CD4-positive, CD25-positive, alpha-beta regulatory T cell (primary cell): ENCODE measurements around the gene EMC9. TPM values are rescaled to one million over a fixed set of nuclear protein-coding genes. Genes with fewer than 3 reads are reported as not detected.

ENCODE experiments used
- ATAC-seq, 2 donors: fragments of 150-1000 bp; cut with Tn5 transposase; one replicate each; pipeline ENCODE4 v1.10.0; 2021; ENCODE audit warnings: low read depth in 2 of 2, moderate number of reproducible peaks in 2 of 2, moderate library complexity in 1 of 2
- DNase-seq, 3 donors: peaks; one replicate each; pipeline versions ENCODE4 v3.0.0 to v3.0.0-alpha.2; 2012 to 2022; ENCODE audit warnings: mixed read lengths in 1 of 3
- H3K27ac ChIP-seq: one replicate; pipeline ENCODE4 v1.7.0; 2013; ENCODE audit warnings: mild to moderate bottlenecking, low read length; ENCODE audit not compliant: insufficient read depth, poor library complexity, severe bottlenecking
- H3K27me3 ChIP-seq: one replicate; pipeline ENCODE4 v1.7.0; 2013; ENCODE audit warnings: low read length; ENCODE audit not compliant: control insufficient read depth, insufficient read depth
- H3K36me3 ChIP-seq: one replicate; pipeline ENCODE4 v1.7.0; 2013; ENCODE audit warnings: mild to moderate bottlenecking, low read length, moderate library complexity; ENCODE audit not compliant: control insufficient read depth, insufficient read depth
- H3K4me1 ChIP-seq: 2 replicates; pipeline ENCODE4 v1.7.0; 2013; ENCODE audit warnings: mild to moderate bottlenecking, low read length; ENCODE audit not compliant: insufficient read depth, control insufficient read depth, poor library complexity, severe bottlenecking
- H3K4me3 ChIP-seq: one replicate; pipeline ENCODE4 v1.7.0; 2013; ENCODE audit warnings: low read depth, mild to moderate bottlenecking, low read length, moderate library complexity
- H3K9me3 ChIP-seq, 2 experiments: 1 replicate in 1 of 2; 2 replicates in 1 of 2; pipeline ENCODE4 v1.7.0; 2013; ENCODE audit warnings: low read length in 2 of 2, mild to moderate bottlenecking in 1 of 2, moderate library complexity in 1 of 2; ENCODE audit not compliant: control insufficient read depth in 2 of 2
- H3K27ac Mint-ChIP-seq, 3 donors: one replicate each; pipeline ENCODE4 v1.8.0; 2020 to 2022; ENCODE audit warnings: mild to moderate bottlenecking in 3 of 3, mixed read lengths in 3 of 3, moderate library complexity in 2 of 3
- H3K27me3 Mint-ChIP-seq: one replicate; pipeline ENCODE4 v1.8.0; 2022; ENCODE audit warnings: mild to moderate bottlenecking, mixed read lengths
- H3K36me3 Mint-ChIP-seq: one replicate; pipeline ENCODE4 v1.8.0; 2020; ENCODE audit warnings: mixed read lengths
- H3K4me1 Mint-ChIP-seq, 4 donors: one replicate each; pipeline ENCODE4 v1.8.0; 2020 to 2022; ENCODE audit warnings: mixed read lengths in 4 of 4, mild to moderate bottlenecking in 1 of 4
- H3K4me3 Mint-ChIP-seq, 4 donors: one replicate each; pipeline ENCODE4 v1.8.0; 2020 to 2022; ENCODE audit warnings: mild to moderate bottlenecking in 4 of 4, mixed read lengths in 4 of 4, moderate library complexity in 3 of 4
- H3K9me3 Mint-ChIP-seq, 7 donors: one replicate each; pipeline ENCODE4 v1.8.0; 2020 to 2022; ENCODE audit warnings: mixed read lengths in 7 of 7, mild to moderate bottlenecking in 3 of 7, moderate library complexity in 2 of 7
- polyA plus RNA-seq, 4 donors: library from polyadenylated mRNA; unstranded; fragments of 300-500 nt; fragmentation: Illumina TruSeq; gene quantifications; one replicate each; pipeline ENCODE4 v1.2.3, GENCODE V29; 2021
- total RNA-seq: library from RNA; stranded (reverse); gene quantifications from one replicate; pipeline ENCODE4 v1.2.3, GENCODE V29; 2022

The EMC9 gene
- total and polyA plus RNA-seq, 5 donors from 2014 or later = 10.7 to 22.5 (median 11.7) TPM

DNA sequence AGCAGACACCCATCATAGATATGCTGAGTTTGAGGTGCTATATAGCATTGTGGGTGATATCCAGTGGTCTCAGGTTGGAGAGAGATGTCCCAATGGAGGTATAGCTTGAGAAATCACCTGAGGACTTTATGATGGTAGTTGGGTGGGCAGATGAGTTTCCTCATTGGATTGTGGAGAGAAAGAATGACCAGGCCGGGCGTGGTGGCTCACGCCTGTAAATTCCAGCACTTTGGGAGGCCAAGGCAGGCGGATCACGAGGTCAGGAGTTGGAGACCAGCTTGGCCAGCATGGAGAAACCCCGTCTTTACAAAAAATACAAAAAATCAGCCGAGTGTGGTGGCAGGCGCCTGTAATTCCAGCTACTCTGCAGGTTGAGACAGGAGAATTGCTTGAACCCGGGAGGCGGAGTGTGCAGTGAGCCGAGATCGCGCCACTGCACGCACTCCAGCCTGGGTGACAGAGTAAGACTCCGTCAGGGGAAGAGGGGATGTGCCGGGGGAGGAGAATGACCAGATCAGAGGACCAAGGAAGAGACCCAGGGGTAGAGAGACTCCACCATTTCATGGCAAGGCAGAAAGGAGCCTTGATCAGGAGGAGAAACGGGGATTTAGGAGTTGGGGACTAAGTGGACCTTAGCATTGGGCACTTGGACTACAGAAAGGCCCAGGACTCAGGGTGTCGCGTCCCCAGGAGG, 48.0 kb downstream of the EMC9 start:
- H3K36me3 Mint-ChIP-seq = peaks cover 4% of the 10 kb centered on the region
- peak overlapping the region; percentile 31 for H3K4me3 ChIP-seq
- DNase-seq (no peak), ATAC-seq (no peak)
- no peaks in the 10 kb centered on the region for H3K9me3 ChIP-seq
- peaks cover 9% of the 10 kb centered on the region for H3K36me3 ChIP-seq
- peak overlapping the region; percentile 81 to 94 (median 87) for H3K27ac Mint-ChIP-seq
- peaks cover 25% of the 10 kb centered on the region for H3K4me1 ChIP-seq
- no peaks in the 10 kb centered on the region for H3K9me3 Mint-ChIP-seq
- no peaks in the 10 kb centered on the region for H3K27me3 Mint-ChIP-seq
- no peaks in the 10 kb centered on the region for H3K27me3 ChIP-seq
- H3K4me1 Mint-ChIP-seq = peaks cover 8 to 41% (median 25%) of the 10 kb centered on the region in 4 donors
- H3K27ac ChIP-seq = peak overlapping the region; percentile 86
- peak overlapping the region; percentile 89 to 99 (median 99) for H3K4me3 Mint-ChIP-seq

DNA sequence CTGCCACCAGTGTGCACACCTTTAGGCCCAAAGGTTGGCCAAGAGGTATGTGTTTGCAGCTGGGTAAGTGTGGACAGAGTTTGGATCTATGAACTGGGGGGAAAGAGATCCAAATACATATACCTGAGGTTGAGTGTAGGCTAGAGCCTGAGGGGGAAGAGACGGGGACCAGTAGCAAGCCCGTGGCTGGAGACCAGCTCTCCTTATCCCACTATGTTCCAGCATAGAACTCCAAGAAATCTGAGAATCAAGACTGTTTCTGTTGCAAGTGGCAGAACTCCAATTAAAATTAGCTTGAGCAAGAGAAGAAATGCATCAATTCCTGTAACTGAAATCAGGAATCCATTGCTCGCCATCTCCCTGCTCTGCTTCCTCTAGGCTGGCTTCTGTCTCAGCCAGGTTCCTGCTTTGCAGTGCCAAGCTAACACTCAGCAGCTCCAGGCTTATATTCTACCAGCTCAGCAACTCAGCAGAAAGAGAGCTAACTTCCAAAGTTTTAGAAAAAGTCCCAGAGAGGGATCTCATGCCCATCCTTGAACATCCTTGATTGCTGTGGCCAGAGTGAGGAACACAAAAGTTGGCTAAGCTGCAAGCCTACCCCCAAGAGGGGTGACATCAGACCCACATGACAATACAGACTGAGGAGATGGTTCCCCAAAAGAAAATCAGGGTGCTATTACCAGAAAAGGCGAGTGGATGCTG, 48.7 kb downstream of the EMC9 start:
- peaks cover 3% of the 10 kb centered on the region for H3K36me3 ChIP-seq
- no peak overlapping the region for H3K27ac ChIP-seq
- no peak overlapping the region for H3K4me3 ChIP-seq
- DNase-seq (no peak), ATAC-seq (no peak)
- H3K4me1 ChIP-seq = peaks cover 25% of the 10 kb centered on the region
- no peaks in the 10 kb centered on the region for H3K27me3 ChIP-seq
- H3K27ac Mint-ChIP-seq = peak overlapping the region; percentile 81 to 94 (median 87)
- H3K4me3 Mint-ChIP-seq = peak overlapping the region; percentile 89 to 99 (median 99)
- no peaks in the 10 kb centered on the region for H3K36me3 Mint-ChIP-seq
- H3K9me3 ChIP-seq = no peaks in the 10 kb centered on the region
- no peaks in the 10 kb centered on the region for H3K27me3 Mint-ChIP-seq
- H3K4me1 Mint-ChIP-seq = peaks cover 8 to 41% (median 25%) of the 10 kb centered on the region in 4 donors
- H3K9me3 Mint-ChIP-seq = no peaks in the 10 kb centered on the region

GRCh38 chr14:24092110-24092504, 49.3 kb downstream of the EMC9 start:
- H3K9me3 ChIP-seq = no peaks in the 10 kb centered on the region
- Mint-ChIP-seq H3K4me1 (peaks cover 8 to 41% (median 25%) of the 10 kb centered on the region in 4 donors), H3K27ac (peak overlapping the region in 2 of 3 donors; percentile 81 to 87), H3K9me3 (no peaks in the 10 kb centered on the region), H3K36me3 (no peaks in the 10 kb centered on the region), H3K4me3 (peak overlapping the region; percentile 89 to 99 (median 99)), H3K27me3 (no peaks in the 10 kb centered on the region)
- no peak overlapping the region for H3K4me3 ChIP-seq
- peaks cover 3% of the 10 kb centered on the region for H3K36me3 ChIP-seq
- no peak for DNase-seq
- peaks cover 25% of the 10 kb centered on the region for H3K4me1 ChIP-seq
- no peaks in the 10 kb centered on the region for H3K27me3 ChIP-seq
- ATAC-seq = no peak
- H3K27ac ChIP-seq = no peak overlapping the region

GRCh38 chr14:24089890-24090289, 51.5 kb downstream of the EMC9 start:
- ATAC-seq (no peak), DNase-seq (no peak)
- no peaks in the 10 kb centered on the region for H3K27me3 Mint-ChIP-seq
- Histone ChIP-seq H3K4me1 (peaks cover 14% of the 10 kb centered on the region), H3K27me3 (no peaks in the 10 kb centered on the region), H3K36me3 (no peaks in the 10 kb centered on the region), H3K4me3 (no peak overlapping the region), H3K9me3 (no peaks in the 10 kb centered on the region), H3K27ac (no peak overlapping the region)
- peak overlapping the region in 2 of 4 donors; percentile 38 to 64 for H3K4me3 Mint-ChIP-seq
- no peaks in the 10 kb centered on the region for H3K9me3 Mint-ChIP-seq
- no peak overlapping the region for H3K27ac Mint-ChIP-seq
- H3K4me1 Mint-ChIP-seq = peaks cover 4 to 24% (median 13%) of the 10 kb centered on the region in 4 donors
- H3K36me3 Mint-ChIP-seq = no peaks in the 10 kb centered on the region

Other genes with a start within 250 kb of the EMC9 start
Only the 30 nearest of the 31 such genes appear.
- gene DHRS4, start 187.8 kb downstream of the EMC9 start, total RNA-seq = 7.8 TPM
- 10 to 100 TPM; 23.5 to 29.0 (median 24.6) TPM for gene DHRS4, start 187.8 kb downstream of the EMC9 start, polyA plus RNA-seq
- gene DHRS4L2, start 152.7 kb downstream of the EMC9 start, total RNA-seq = 15.2 TPM
- gene DHRS4L2, start 152.7 kb downstream of the EMC9 start, polyA plus RNA-seq = 10 to 100 TPM; 13.4 to 22.0 (median 18.5) TPM
- 0.52 TPM for gene CARMIL3, start 89.6 kb downstream of the EMC9 start, total RNA-seq
- not detected for gene CARMIL3, start 89.6 kb downstream of the EMC9 start, polyA plus RNA-seq
- gene CPNE6, start 70.0 kb downstream of the EMC9 start, total RNA-seq = not detected
- not detected for gene CPNE6, start 70.0 kb downstream of the EMC9 start, polyA plus RNA-seq
- gene PCK2, start 47.3 kb downstream of the EMC9 start, total RNA-seq = 21.0 TPM
- gene PCK2, start 47.3 kb downstream of the EMC9 start, polyA plus RNA-seq = 10 to 100 TPM; 26.3 to 32.2 (median 27.8) TPM
- 97.8 TPM for gene DCAF11, start 26.8 kb downstream of the EMC9 start, total RNA-seq
- gene DCAF11, start 26.8 kb downstream of the EMC9 start, polyA plus RNA-seq = 10 to 100 TPM; 73.4 to 95.7 (median 82.3) TPM
- 2.8 TPM for gene NRL, start 26.6 kb downstream of the EMC9 start, total RNA-seq
- gene NRL, start 26.6 kb downstream of the EMC9 start, polyA plus RNA-seq = 1 to 10 TPM; 1.9 to 2.9 (median 2.1) TPM
- 1.1 TPM for gene FITM1, start 10.9 kb downstream of the EMC9 start, total RNA-seq
- gene FITM1, start 10.9 kb downstream of the EMC9 start, polyA plus RNA-seq = under 1 TPM in 3 of 4 donors, not detected in 1; 0.20 to 0.42 (median 0.24) TPM
- gene PSME1, start 5.4 kb downstream of the EMC9 start, total RNA-seq = 294 TPM
- 1,000 to 10,000 TPM in 1 of 4 donors, 100 to 1,000 TPM in 3; 698 to 1,230 (median 866) TPM for gene PSME1, start 5.4 kb downstream of the EMC9 start, polyA plus RNA-seq
- 167 TPM for gene PSME2, start 5.0 kb upstream of the EMC9 start, total RNA-seq
- gene PSME2, start 5.0 kb upstream of the EMC9 start, polyA plus RNA-seq = 100 to 1,000 TPM; 346 to 603 (median 466) TPM
- gene RNF31, start 5.9 kb upstream of the EMC9 start, total RNA-seq = 82.4 TPM
- gene RNF31, start 5.9 kb upstream of the EMC9 start, polyA plus RNA-seq = 10 to 100 TPM; 35.9 to 55.9 (median 41.1) TPM
- gene IRF9, start 19.7 kb upstream of the EMC9 start, total RNA-seq = 369 TPM
- gene IRF9, start 19.7 kb upstream of the EMC9 start, polyA plus RNA-seq = 100 to 1,000 TPM; 105 to 157 (median 119) TPM
- gene REC8, start 30.5 kb upstream of the EMC9 start, total RNA-seq = 145 TPM
- 10 to 100 TPM in 3 of 4 donors, 1 to 10 TPM in 1; 9.7 to 16.1 (median 12.0) TPM for gene REC8, start 30.5 kb upstream of the EMC9 start, polyA plus RNA-seq
- gene IPO4, start 47.2 kb upstream of the EMC9 start, total RNA-seq = 33.7 TPM
- 10 to 100 TPM; 13.0 to 14.8 (median 14.1) TPM for gene IPO4, start 47.2 kb upstream of the EMC9 start, polyA plus RNA-seq
- gene TM9SF1, start 53.9 kb upstream of the EMC9 start, total RNA-seq = 20.0 TPM
- gene TM9SF1, start 53.9 kb upstream of the EMC9 start, polyA plus RNA-seq = 10 to 100 TPM; 36.8 to 42.3 (median 40.0) TPM
- 0.44 TPM for gene TSSK4, start 64.1 kb upstream of the EMC9 start, total RNA-seq
- gene TSSK4, start 64.1 kb upstream of the EMC9 start, polyA plus RNA-seq = 1 to 10 TPM in 3 of 4 donors, under 1 TPM in 1; 0.86 to 1.5 (median 1.2) TPM
- gene CHMP4A, start 71.9 kb upstream of the EMC9 start, total RNA-seq = 108 TPM
- gene CHMP4A, start 71.9 kb upstream of the EMC9 start, polyA plus RNA-seq = 100 to 1,000 TPM; 122 to 154 (median 142) TPM
- 6.0 TPM for gene MDP1, start 74.5 kb upstream of the EMC9 start, total RNA-seq
- 10 to 100 TPM; 29.0 to 52.6 (median 35.6) TPM for gene MDP1, start 74.5 kb upstream of the EMC9 start, polyA plus RNA-seq
- 89.1 TPM for gene NEDD8, start 90.8 kb upstream of the EMC9 start, total RNA-seq
- 100 to 1,000 TPM; 334 to 440 (median 349) TPM for gene NEDD8, start 90.8 kb upstream of the EMC9 start, polyA plus RNA-seq
- gene GMPR2, start 91.3 kb upstream of the EMC9 start, total RNA-seq = 49.0 TPM
- 100 to 1,000 TPM in 3 of 4 donors, 10 to 100 TPM in 1; 95.5 to 117 (median 112) TPM for gene GMPR2, start 91.3 kb upstream of the EMC9 start, polyA plus RNA-seq
- gene TINF2, start 101.0 kb upstream of the EMC9 start, total RNA-seq = 169 TPM
- gene TINF2, start 101.0 kb upstream of the EMC9 start, polyA plus RNA-seq = 100 to 1,000 TPM; 216 to 242 (median 223) TPM
- 4.0 TPM for gene TGM1, start 121.6 kb upstream of the EMC9 start, total RNA-seq
- gene TGM1, start 121.6 kb upstream of the EMC9 start, polyA plus RNA-seq = not detected
- 78.6 TPM for gene RABGGTA, start 130.0 kb upstream of the EMC9 start, total RNA-seq
- 10 to 100 TPM; 25.1 to 40.4 (median 30.3) TPM for gene RABGGTA, start 130.0 kb upstream of the EMC9 start, polyA plus RNA-seq
- gene DHRS1, start 158.2 kb upstream of the EMC9 start, total RNA-seq = 41.2 TPM
- 10 to 100 TPM; 21.7 to 48.5 (median 31.9) TPM for gene DHRS1, start 158.2 kb upstream of the EMC9 start, polyA plus RNA-seq
- gene NOP9, start 158.3 kb upstream of the EMC9 start, total RNA-seq = 30.0 TPM
- 1 to 10 TPM; 1.3 to 2.5 (median 1.8) TPM for gene NOP9, start 158.3 kb upstream of the EMC9 start, polyA plus RNA-seq
- gene CIDEB, start 166.4 kb upstream of the EMC9 start, total RNA-seq = 13.2 TPM
- 10 to 100 TPM in 2 of 4 donors, 1 to 10 TPM in 2; 8.9 to 13.6 (median 9.7) TPM for gene CIDEB, start 166.4 kb upstream of the EMC9 start, polyA plus RNA-seq
- 18.1 TPM for gene LTB4R2, start 168.5 kb upstream of the EMC9 start, total RNA-seq
- gene LTB4R2, start 168.5 kb upstream of the EMC9 start, polyA plus RNA-seq = 1 to 10 TPM in 3 of 4 donors, under 1 TPM in 1; 1.00 to 2.2 (median 1.7) TPM
- 17.5 TPM for gene LTB4R, start 169.9 kb upstream of the EMC9 start, total RNA-seq
- 1 to 10 TPM; 3.5 to 7.8 (median 6.3) TPM for gene LTB4R, start 169.9 kb upstream of the EMC9 start, polyA plus RNA-seq
- 10.7 TPM for gene ADCY4, start 193.5 kb upstream of the EMC9 start, total RNA-seq
- under 1 TPM in 2 of 4 donors, not detected in 2; 0.32 to 0.39 TPM for gene ADCY4, start 193.5 kb upstream of the EMC9 start, polyA plus RNA-seq
- 41.2 TPM for gene RIPK3, start 198.4 kb upstream of the EMC9 start, total RNA-seq
- gene RIPK3, start 198.4 kb upstream of the EMC9 start, polyA plus RNA-seq = 10 to 100 TPM; 14.9 to 24.6 (median 19.4) TPM